B cell (primary cell): ENCODE data around the gene EXOC3L2. TPM values are rescaled to one million over a fixed set of nuclear protein-coding genes. Genes with fewer than 3 reads are reported as not detected.

ENCODE experiments used
- ATAC-seq: fragments of 200-7000 bp; cut with Tn5 transposase; one replicate; pipeline ENCODE4 v1.10.0; 2021; ENCODE audit warnings: low read depth, mild to moderate bottlenecking, moderate number of reproducible peaks, moderate library complexity
- CTCF ChIA-PET: fragments of 350-600 bp; sonication (Branson Sonifier 250); formaldehyde crosslinking; loops from one replicate; lab custom pipeline; 2021; ENCODE audit warnings: antibody characterized with exemption, inconsistent platforms; lab: Charles Lee
- POLR2A ChIA-PET: fragments of 350-600 bp; sonication (Branson Sonifier 250); formaldehyde crosslinking; loops from one replicate; lab custom pipeline; 2021; ENCODE audit warnings: antibody characterized with exemption; lab: Charles Lee
- DNase-seq: peaks from one replicate; pipeline ENCODE4 v3.0.0; 2013
- H2AFZ ChIP-seq: 2 replicates; pipeline ENCODE4 v1.6.1; 2012; ENCODE audit warnings: mild to moderate bottlenecking, low read depth, low read length; ENCODE audit not compliant: insufficient read depth, poor library complexity, severe bottlenecking
- H3K27ac ChIP-seq, 2 donors: 1 replicate in 1 of 2; 2 replicates in 1 of 2; pipeline ENCODE4 v1.5.1; 2012 to 2013; ENCODE audit warnings: low read length in 2 of 2, mild to moderate bottlenecking in 2 of 2, moderate library complexity in 1 of 2
- H3K27me3 ChIP-seq, 4 experiments: fragments of 200-600 bp in 1 of 4; sonication (generic) in 1 of 4; replicated peaks in 1 of 4; 1 replicate in 2 of 4; 2 replicates in 2 of 4; pipeline versions ENCODE4 v1.6.1 to v1.7.0; 2013 to 2016; ENCODE audit warnings: low read length in 3 of 4, mild to moderate bottlenecking in 2 of 4, mixed read lengths in 1 of 4, moderate library complexity in 1 of 4; ENCODE audit not compliant: insufficient read depth in 4 of 4, control insufficient read depth in 3 of 4; ENCODE audit errors: control extremely low read depth in 1 of 4
- H3K36me3 ChIP-seq, 2 experiments: replicated peaks in 1 of 2; 1 replicate in 1 of 2; 2 replicates in 1 of 2; pipeline versions ENCODE4 v1.6.1 to v1.7.1; 2013; ENCODE audit warnings: low read length in 1 of 2; ENCODE audit not compliant: insufficient read depth in 2 of 2, control insufficient read depth in 1 of 2; ENCODE audit errors: control extremely low read depth in 1 of 2, extremely low read depth in 1 of 2
- H3K4me1 ChIP-seq, 2 donors: fragments of 200-600 bp in 1 of 2; sonication (generic) in 1 of 2; 1 replicate in 1 of 2; 2 replicates in 1 of 2; pipeline versions ENCODE4 v1.5.1 to v1.6.1; 2013 to 2017; ENCODE audit warnings: low read length in 2 of 2; ENCODE audit not compliant: control insufficient read depth in 2 of 2, insufficient read depth in 2 of 2
- H3K4me2 ChIP-seq: replicated peaks from 2 replicates; pipeline ENCODE3; 2012; ENCODE audit warnings: mild to moderate bottlenecking, low read depth, low read length; ENCODE audit not compliant: poor library complexity, severe bottlenecking
- H3K4me3 ChIP-seq, 5 experiments: fragments of 200-600 bp in 1 of 5; sonication (generic) in 1 of 5; 1 replicate in 3 of 5; 2 replicates in 2 of 5; pipeline versions ENCODE4 v1.5.1 to v1.7.0; 2011 to 2016; ENCODE audit warnings: low read length in 4 of 5, mild to moderate bottlenecking in 4 of 5, low read depth in 2 of 5, control low read depth in 1 of 5, moderate library complexity in 1 of 5; ENCODE audit not compliant: insufficient read depth in 1 of 5; ENCODE audit errors: control extremely low read depth in 1 of 5, extremely low read depth in 1 of 5
- H3K79me2 ChIP-seq: fragments of 200-600 bp; sonication (generic); one replicate; pipeline ENCODE4 v1.6.0; 2016; ENCODE audit warnings: low read length; ENCODE audit not compliant: control insufficient read depth, insufficient read depth
- H3K9ac ChIP-seq: fragments of 200-600 bp; sonication (generic); 2 replicates; pipeline ENCODE4 v1.6.1; 2017; ENCODE audit warnings: mild to moderate bottlenecking, low read length, moderate library complexity
- H3K9me3 ChIP-seq, 3 donors: one replicate each; pipeline versions ENCODE4 v1.6.1 to v1.7.1; 2013; ENCODE audit warnings: low read length in 2 of 3; ENCODE audit not compliant: control insufficient read depth in 2 of 3, insufficient read depth in 1 of 3; ENCODE audit errors: control extremely low read depth in 1 of 3
- H4K20me1 ChIP-seq: 2 replicates; pipeline ENCODE4 v1.6.0; 2012; ENCODE audit warnings: mild to moderate bottlenecking, low read length; ENCODE audit not compliant: insufficient read depth, control insufficient read depth, poor library complexity, severe bottlenecking
- H3K27ac Mint-ChIP-seq: one replicate; pipeline ENCODE4 v1.8.0; 2021; ENCODE audit warnings: mixed read lengths
- H3K27me3 Mint-ChIP-seq: one replicate; pipeline ENCODE4 v1.8.0; 2021; ENCODE audit warnings: mixed read lengths
- H3K4me1 Mint-ChIP-seq: one replicate; pipeline ENCODE4 v1.8.0; 2021; ENCODE audit warnings: mixed read lengths
- H3K4me3 Mint-ChIP-seq: one replicate; pipeline ENCODE4 v1.8.0; 2021; ENCODE audit warnings: mixed read lengths
- H3K9me3 Mint-ChIP-seq: one replicate; pipeline ENCODE4 v1.8.0; 2022; ENCODE audit warnings: mixed read lengths; ENCODE audit not compliant: insufficient read depth
- CTCF ChIP-seq: fragments of 200-600 bp; IDR thresholded peaks from one replicate; pipeline ENCODE4 v1.8.0; 2022; ENCODE audit warnings: antibody characterized with exemption, mild to moderate bottlenecking
- EZH2 ChIP-seq: IDR thresholded peaks from 2 replicates; pipeline ENCODE4 v1.6.1; 2012; ENCODE audit warnings: borderline replicate concordance, low read depth, mild to moderate bottlenecking, moderate library complexity, low read length; ENCODE audit not compliant: insufficient read depth, poor library complexity, severe bottlenecking
- WGBS: methylation state at CpG from one replicate; pipeline ENCODE4 v1.1.5; 2013; ENCODE audit warnings: missing lambda C conversion rate; ENCODE audit not compliant: insufficient coverage; 5-methylcytosine and 5-hydroxymethylcytosine counted together
- intact Hi-C: fragments of 100-400 bp; cut with micrococcal nuclease; formaldehyde crosslinking; loops from one replicate; pipeline ENCODE4 v1.10.0; 2022
- polyA plus RNA-seq: library from polyadenylated mRNA; depleted of rRNA; stranded (reverse); fragments of >200 nt; gene quantifications from 2 replicates; pipeline ENCODE4 v1.2.3, GENCODE V29; 2012
- total RNA-seq, 2 donors: library from RNA; stranded (reverse); fragments of 120-200 nt in 1 of 2; gene quantifications; 1 replicate in 1 of 2; 2 replicates in 1 of 2; pipeline versions ENCODE4 v1.2.3 to v1.2.4, GENCODE V29; 2013 to 2022

Gene EXOC3L2
- total and polyA plus RNA-seq, 2 donors (not counting 1 experiment from before 2014, with no cell fraction given): not detected

DNA sequence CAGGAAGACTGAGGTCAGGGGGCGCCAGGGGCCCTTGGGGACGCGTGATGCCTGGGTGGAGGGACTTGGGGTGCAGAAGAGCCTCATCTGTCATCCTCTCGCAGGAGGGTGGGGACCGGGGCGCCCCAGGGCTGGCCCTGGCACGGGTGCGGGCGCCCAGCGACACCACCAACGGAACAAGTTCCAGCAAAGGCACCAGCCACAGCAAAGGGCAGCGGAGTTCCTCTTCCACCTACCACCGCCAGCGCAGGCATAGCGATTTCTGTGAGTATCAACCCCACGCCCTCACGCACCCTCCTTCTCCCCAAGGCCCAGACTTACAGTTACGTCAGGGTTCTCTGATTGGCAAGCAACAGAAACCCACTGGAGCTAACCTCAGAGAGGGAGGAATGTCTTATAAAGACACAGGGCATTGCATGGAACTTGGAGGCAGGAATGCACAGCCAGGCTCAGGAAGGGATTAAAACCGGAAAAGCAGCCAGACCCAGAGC is 35.3 kb upstream of the EXOC3L2 start:
- TF ChIP-seq CTCF (no peak), EZH2 (no peak)
- H3K9ac ChIP-seq: no peak overlapping the region
- Mint-ChIP-seq H3K4me1 (peaks cover 4% of the 10 kb centered on the region), H3K4me3 (no peak overlapping the region), H3K27me3 (no peaks in the 10 kb centered on the region), H3K27ac (no peak overlapping the region), H3K9me3 (peaks cover 6% of the 10 kb centered on the region)
- H2AFZ ChIP-seq: no peak overlapping the region
- H3K4me3 ChIP-seq: no peak overlapping the region
- no peaks in the 10 kb centered on the region for H3K79me2 ChIP-seq
- H3K36me3 ChIP-seq: peaks cover 3 to 29% of the 10 kb centered on the region in 2 experiments
- ChIA-PET POLR2A (no interaction called here), CTCF (no interaction called here)
- WGBS: 94% methylated on average over 12 of the region's 19 CpGs
- DNase-seq (no peak), ATAC-seq (no peak)
- H3K4me2 ChIP-seq: no peak overlapping the region
- no peaks in the 10 kb centered on the region for H4K20me1 ChIP-seq
- no peaks in the 10 kb centered on the region for H3K27me3 ChIP-seq
- no peaks in the 10 kb centered on the region for H3K4me1 ChIP-seq
- no peak overlapping the region for H3K27ac ChIP-seq
- H3K9me3 ChIP-seq: peaks cover 0 to 6% (median 0%) of the 10 kb centered on the region in 3 donors
- intact Hi-C loops: no loop called here

DNA sequence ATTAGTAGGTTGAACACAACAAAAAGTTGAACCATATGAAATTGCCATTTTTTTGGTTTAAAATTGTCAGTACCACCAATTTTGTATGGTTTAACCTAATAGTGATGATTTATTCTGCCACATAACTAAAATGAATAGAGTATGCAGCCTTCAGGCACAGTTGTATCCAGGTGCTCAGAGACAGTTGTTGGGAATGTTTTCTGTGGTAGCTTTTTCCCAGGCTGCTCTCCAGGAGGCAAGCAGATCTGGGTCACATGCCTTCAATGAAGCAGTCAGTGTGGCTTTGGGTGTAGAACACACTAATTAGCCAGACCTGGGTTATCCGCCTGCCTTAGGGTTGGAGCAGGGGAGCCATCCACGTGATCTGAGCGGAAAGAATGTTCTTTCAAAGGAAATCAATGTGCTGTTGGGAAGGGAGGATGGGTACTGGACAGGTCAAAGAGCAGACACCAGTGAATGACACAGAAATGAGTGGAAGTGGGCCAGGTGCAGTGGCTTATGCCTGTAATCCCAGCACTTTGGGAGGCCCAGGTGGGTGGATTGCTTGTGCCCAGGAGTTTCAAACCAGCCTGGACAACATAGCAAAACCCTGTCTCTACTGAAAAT is 34.5 kb upstream of the EXOC3L2 start:
- Mint-ChIP-seq H3K27ac (no peak overlapping the region), H3K4me3 (no peak overlapping the region), H3K9me3 (peaks cover 6% of the 10 kb centered on the region), H3K27me3 (no peaks in the 10 kb centered on the region), H3K4me1 (peaks cover 4% of the 10 kb centered on the region)
- Histone ChIP-seq H3K4me2 (no peak overlapping the region), H3K4me1 (no peaks in the 10 kb centered on the region), H3K9ac (no peak overlapping the region), H4K20me1 (no peaks in the 10 kb centered on the region), H3K36me3 (peaks cover 3 to 27% of the 10 kb centered on the region in 2 experiments), H3K9me3 (peaks cover 0 to 6% (median 0%) of the 10 kb centered on the region in 3 donors), H3K27ac (no peak overlapping the region), H2AFZ (no peak overlapping the region), H3K27me3 (no peaks in the 10 kb centered on the region), H3K79me2 (no peaks in the 10 kb centered on the region), H3K4me3 (no peak overlapping the region)
- intact Hi-C loops: no loop called here
- ChIA-PET POLR2A (no interaction called here), CTCF (no interaction called here)
- WGBS: 100% methylated on average over 3 of the region's 3 CpGs
- TF ChIP-seq CTCF (no peak), EZH2 (no peak)
- ATAC-seq (no peak), DNase-seq (no peak)
